Tibial artery (tissue), 4 donors: ENCODE measurements around the gene P2RX1.
A peak's percentile ranks its signal among the peaks of the same experiment; 100 is the strongest.

Experiments used
- DNase-seq, 2 donors: peaks; one replicate each; pipeline ENCODE4 v3.0.0-alpha.2; 2019
- H3K27ac ChIP-seq, 2 donors: fragments of 200-600 bp; sonication (generic) in 1 of 2; 1 replicate in 1 of 2; 2 replicates in 1 of 2; pipeline ENCODE4 v1.5.1; 2018 to 2019; ENCODE audit warnings: mild to moderate bottlenecking in 1 of 2
- H3K27me3 ChIP-seq, 2 donors: fragments of 200-600 bp; sonication (generic) in 1 of 2; one replicate each; pipeline versions ENCODE4 v1.5.1 to v1.6.0; 2016 to 2019
- H3K36me3 ChIP-seq, 3 donors: fragments of 200-600 bp; sonication (generic) in 2 of 3; one replicate each; pipeline ENCODE4 v1.5.1; 2016 to 2019; ENCODE audit warnings: mild to moderate bottlenecking in 2 of 3
- H3K4me1 ChIP-seq, 4 donors: fragments of 200-600 bp; sonication (generic) in 2 of 4; 1 replicate in 3 of 4; 2 replicates in 1 of 4; pipeline ENCODE4 v1.5.1; 2016 to 2019
- H3K4me3 ChIP-seq, 2 donors: fragments of 200-600 bp; sonication (generic) in 1 of 2; 1 replicate in 1 of 2; 2 replicates in 1 of 2; pipeline ENCODE4 v1.5.1; 2018 to 2019; ENCODE audit warnings: mild to moderate bottlenecking in 2 of 2
- H3K9me3 ChIP-seq, 3 donors: fragments of 200-600 bp; sonication (generic) in 1 of 3; one replicate each; pipeline ENCODE4 v1.5.1; 2016 to 2019
- intact Hi-C: fragments of 100-400 bp; cut with DNase I; formaldehyde crosslinking; loops from one replicate; pipeline ENCODE4 v1.15.0; 2023; ENCODE audit warnings: low total_unique reads
- TF ChIP-seq, protein P1 (sequence below), 2 experiments: fragments of 200-600 bp in 1 of 2; fragments of 450-650 bp in 1 of 2; IDR thresholded peaks; one replicate each; pipeline ENCODE4 v1.5.1; 2017 to 2019; ENCODE audit warnings: antibody characterized with exemption in 2 of 2, mild to moderate bottlenecking in 1 of 2, moderate library complexity in 1 of 2

P2RX1 gene

GRCh38 chr17:3911271-3912053 is 4.8 kb downstream of the P2RX1 start:
- intact Hi-C loops, result loop anchor here (5.0 kb wide), 2 partner anchors 96 to 166 kb away; no protein-coding TSS in a partner anchor
- Histone ChIP-seq H3K27me3 (no peaks in the 10 kb centered on the region), H3K27ac (peak overlapping the region; percentile 10 to 27), H3K4me1 (peaks cover under 1 to 55% (median 6%) of the 10 kb centered on the region in 4 donors), H3K4me3 (no peak overlapping the region), H3K36me3 (no peaks in the 10 kb centered on the region), H3K9me3 (no peaks in the 10 kb centered on the region)
- TF ChIP-seq, protein P1, sequence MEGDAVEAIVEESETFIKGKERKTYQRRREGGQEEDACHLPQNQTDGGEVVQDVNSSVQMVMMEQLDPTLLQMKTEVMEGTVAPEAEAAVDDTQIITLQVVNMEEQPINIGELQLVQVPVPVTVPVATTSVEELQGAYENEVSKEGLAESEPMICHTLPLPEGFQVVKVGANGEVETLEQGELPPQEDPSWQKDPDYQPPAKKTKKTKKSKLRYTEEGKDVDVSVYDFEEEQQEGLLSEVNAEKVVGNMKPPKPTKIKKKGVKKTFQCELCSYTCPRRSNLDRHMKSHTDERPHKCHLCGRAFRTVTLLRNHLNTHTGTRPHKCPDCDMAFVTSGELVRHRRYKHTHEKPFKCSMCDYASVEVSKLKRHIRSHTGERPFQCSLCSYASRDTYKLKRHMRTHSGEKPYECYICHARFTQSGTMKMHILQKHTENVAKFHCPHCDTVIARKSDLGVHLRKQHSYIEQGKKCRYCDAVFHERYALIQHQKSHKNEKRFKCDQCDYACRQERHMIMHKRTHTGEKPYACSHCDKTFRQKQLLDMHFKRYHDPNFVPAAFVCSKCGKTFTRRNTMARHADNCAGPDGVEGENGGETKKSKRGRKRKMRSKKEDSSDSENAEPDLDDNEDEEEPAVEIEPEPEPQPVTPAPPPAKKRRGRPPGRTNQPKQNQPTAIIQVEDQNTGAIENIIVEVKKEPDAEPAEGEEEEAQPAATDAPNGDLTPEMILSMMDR (IDR thresholded peaks at IDR 0.05), result no peak
- DNase-seq, result peak in 1 of 2 donors; percentile 64

GRCh38 chr17:3910420-3911270 is 5.6 kb downstream of the P2RX1 start:
- Histone ChIP-seq H3K36me3 (no peaks in the 10 kb centered on the region), H3K4me3 (no peak overlapping the region), H3K4me1 (peaks cover 0 to 49% (median 3%) of the 10 kb centered on the region in 4 donors), H3K27me3 (no peaks in the 10 kb centered on the region), H3K9me3 (no peaks in the 10 kb centered on the region), H3K27ac (peak overlapping the region in 1 of 2 donors; percentile 10)
- TF ChIP-seq, protein P1 (IDR thresholded peaks at IDR 0.05), result no peak
- no peak for DNase-seq
- intact Hi-C loops, result loop anchor here (5.0 kb wide), 2 partner anchors 97 to 167 kb away; no protein-coding TSS in a partner anchor

GRCh38 chr17:3909257-3909656 is 7.0 kb downstream of the P2RX1 start:
- H3K9me3 ChIP-seq, result no peaks in the 10 kb centered on the region
- no peaks in the 10 kb centered on the region for H3K36me3 ChIP-seq
- no peak for DNase-seq
- intact Hi-C loops, result no loop called here
- TF ChIP-seq, protein P1 (IDR thresholded peaks at IDR 0.05), result no peak
- H3K4me3 ChIP-seq, result no peak overlapping the region
- H3K27ac ChIP-seq, result no peak overlapping the region
- peaks cover 0 to 50% (median 3%) of the 10 kb centered on the region in 4 donors for H3K4me1 ChIP-seq
- H3K27me3 ChIP-seq, result no peaks in the 10 kb centered on the region

- no peak overlapping the region for H3K4me3 ChIP-seq
- H3K36me3 ChIP-seq, result peaks cover 6 to 9% (median 9%) of the 10 kb centered on the region in 3 donors
- DNase-seq, result no peak
- H3K27ac ChIP-seq, result no peak overlapping the region
- no peaks in the 10 kb centered on the region for H3K27me3 ChIP-seq
- H3K4me1 ChIP-seq, result peaks cover 0 to 36% (median 3%) of the 10 kb centered on the region in 4 donors
- H3K9me3 ChIP-seq, result no peaks in the 10 kb centered on the region
- TF ChIP-seq, protein P1 (IDR thresholded peaks at IDR 0.05), result no peak
- intact Hi-C loops, result no loop called here
Measured at GRCh38 chr17:3907483-3908216, 8.6 kb downstream of the P2RX1 start.

GRCh38 chr17:3906881-3907280 is 9.4 kb downstream of the P2RX1 start:
- TF ChIP-seq, protein P1 (IDR thresholded peaks at IDR 0.05), result no peak
- Histone ChIP-seq H3K4me1 (peaks cover 0 to 29% (median 2%) of the 10 kb centered on the region in 4 donors), H3K27ac (no peak overlapping the region), H3K4me3 (no peak overlapping the region), H3K9me3 (no peaks in the 10 kb centered on the region), H3K27me3 (no peaks in the 10 kb centered on the region), H3K36me3 (peaks cover 7 to 9% (median 9%) of the 10 kb centered on the region in 3 donors)
- intact Hi-C loops, result no loop called here
- no peak for DNase-seq
